IgD-negative memory B cell (primary cell): ENCODE results near the gene GPR137. TPM values are rescaled to one million over a fixed set of nuclear protein-coding genes. Genes with fewer than 3 reads are reported as not detected.
"Not testable (repeated sequence)": the region's sequence is repeated elsewhere in the genome, so short reads cannot be mapped to it uniquely, and the experiment has no call there.

ENCODE experiments used
- H3K27ac Mint-ChIP-seq, 3 donors: one replicate each; pipeline ENCODE4 v1.8.0; 2020 to 2022; ENCODE audit warnings: mild to moderate bottlenecking in 3 of 3, mixed read lengths in 3 of 3, moderate library complexity in 1 of 3
- H3K27me3 Mint-ChIP-seq: one replicate; pipeline ENCODE4 v1.8.0; 2021; ENCODE audit warnings: mixed read lengths
- H3K36me3 Mint-ChIP-seq: one replicate; pipeline ENCODE4 v1.8.0; 2020; ENCODE audit warnings: mild to moderate bottlenecking, mixed read lengths
- H3K4me1 Mint-ChIP-seq, 3 donors: one replicate each; pipeline ENCODE4 v1.8.0; 2020 to 2022; ENCODE audit warnings: mixed read lengths in 3 of 3, mild to moderate bottlenecking in 1 of 3
- H3K4me3 Mint-ChIP-seq, 4 donors: one replicate each; pipeline ENCODE4 v1.8.0; 2020 to 2022; ENCODE audit warnings: mild to moderate bottlenecking in 4 of 4, mixed read lengths in 4 of 4, moderate library complexity in 3 of 4
- H3K9me3 Mint-ChIP-seq, 3 donors: one replicate each; pipeline ENCODE4 v1.8.0; 2020 to 2021; ENCODE audit warnings: mixed read lengths in 3 of 3, mild to moderate bottlenecking in 1 of 3
- polyA plus RNA-seq: library from polyadenylated mRNA; unstranded; fragments of 300-500 nt; fragmentation: Illumina TruSeq; gene quantifications from one replicate; pipeline ENCODE4 v1.2.3, GENCODE V29; 2021

The GPR137 gene
- polyA plus RNA-seq, 1 donor from 2014 or later, result 19.7 TPM

GRCh38 chr11:64317961-64318765 lies 32.5 kb downstream of the GPR137 start, which contains the start of gene PRDX5:
PRDX5 (plus strand) TSS chr11:64318121; CDS start chr11:64318216, 95 bp downstream.
- peaks cover 10 to 19% (median 17%) of the 10 kb centered on the region in 3 donors for H3K4me1 Mint-ChIP-seq

GRCh38 chr11:64318766-64319761 lies 33.4 kb downstream of the GPR137 start:
- H3K4me3 Mint-ChIP-seq, result peak overlapping the region; percentile 89 to 100 (median 98)
- H3K36me3 Mint-ChIP-seq, result no peaks in the 10 kb centered on the region
- H3K4me1 Mint-ChIP-seq, result peaks cover 10 to 19% (median 17%) of the 10 kb centered on the region in 3 donors
- no peaks in the 10 kb centered on the region for H3K9me3 Mint-ChIP-seq
- no peaks in the 10 kb centered on the region for H3K27me3 Mint-ChIP-seq
- H3K27ac Mint-ChIP-seq, result peak overlapping the region; percentile 99 to 100 (median 100)

More at GRCh38 chr11:64317961-64318765, 32.5 kb downstream of the GPR137 start, which contains the start of gene PRDX5:
- Mint-ChIP-seq H3K27ac (peak within 1 kb of the TSS; percentile 99 to 100 (median 100)), H3K27me3 (no peaks in the 10 kb centered on the region), H3K36me3 (no peaks in the 10 kb centered on the region), H3K4me3 (peak within 1 kb of the TSS; percentile 89 to 100 (median 98)), H3K9me3 (no peaks in the 10 kb centered on the region)

- H3K27ac Mint-ChIP-seq, result peak overlapping the region in 1 of 3 donors; percentile 99
- H3K36me3 Mint-ChIP-seq, result no peaks in the 10 kb centered on the region
- no peaks in the 10 kb centered on the region for H3K9me3 Mint-ChIP-seq
- H3K4me1 Mint-ChIP-seq, result peaks cover 10 to 19% (median 14%) of the 10 kb centered on the region in 3 donors
- H3K27me3 Mint-ChIP-seq, result no peaks in the 10 kb centered on the region
- H3K4me3 Mint-ChIP-seq, result peak overlapping the region in 2 of 4 donors; percentile 16 to 98
Measured at GRCh38 chr11:64320556-64320955, 34.9 kb downstream of the GPR137 start.

GRCh38 chr11:64321026-64321425 lies 35.4 kb downstream of the GPR137 start:
- H3K36me3 Mint-ChIP-seq, result no peaks in the 10 kb centered on the region
- H3K27me3 Mint-ChIP-seq, result no peaks in the 10 kb centered on the region
- peak overlapping the region in 1 of 4 donors; percentile 98 for H3K4me3 Mint-ChIP-seq
- peak overlapping the region in 1 of 3 donors; percentile 99 for H3K27ac Mint-ChIP-seq
- no peaks in the 10 kb centered on the region for H3K9me3 Mint-ChIP-seq
- H3K4me1 Mint-ChIP-seq, result peaks cover 10 to 19% (median 14%) of the 10 kb centered on the region in 3 donors

DNA sequence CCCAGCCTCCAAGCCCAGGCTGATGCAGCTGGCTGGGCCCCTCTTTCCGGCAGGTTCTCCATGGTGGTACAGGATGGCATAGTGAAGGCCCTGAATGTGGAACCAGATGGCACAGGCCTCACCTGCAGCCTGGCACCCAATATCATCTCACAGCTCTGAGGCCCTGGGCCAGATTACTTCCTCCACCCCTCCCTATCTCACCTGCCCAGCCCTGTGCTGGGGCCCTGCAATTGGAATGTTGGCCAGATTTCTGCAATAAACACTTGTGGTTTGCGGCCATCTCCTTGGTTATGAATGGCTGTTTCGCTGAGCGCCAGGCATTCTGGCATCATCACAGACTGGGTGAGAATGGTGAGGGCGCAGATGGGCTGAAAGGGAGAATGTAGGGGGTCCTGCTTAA lies 35.9 kb downstream of the GPR137 start:
- Mint-ChIP-seq H3K36me3 (no peaks in the 10 kb centered on the region), H3K9me3 (no peaks in the 10 kb centered on the region), H3K4me3 (peak overlapping the region in 1 of 4 donors; percentile 98), H3K27ac (peak overlapping the region in 2 of 3 donors; percentile 5 to 99), H3K27me3 (no peaks in the 10 kb centered on the region), H3K4me1 (peaks cover 10 to 17% (median 14%) of the 10 kb centered on the region in 3 donors)

- H3K27ac Mint-ChIP-seq, result no peak overlapping the region
- H3K36me3 Mint-ChIP-seq, result no peaks in the 10 kb centered on the region
- peaks cover 8 to 13% (median 11%) of the 10 kb centered on the region in 3 donors for H3K4me1 Mint-ChIP-seq
- peaks cover 0 to 1% (median 0%) of the 10 kb centered on the region in 3 donors for H3K9me3 Mint-ChIP-seq
- no peaks in the 10 kb centered on the region for H3K27me3 Mint-ChIP-seq
- no peak overlapping the region for H3K4me3 Mint-ChIP-seq
Measured at GRCh38 chr11:64322925-64323260, 37.2 kb downstream of the GPR137 start.

DNA sequence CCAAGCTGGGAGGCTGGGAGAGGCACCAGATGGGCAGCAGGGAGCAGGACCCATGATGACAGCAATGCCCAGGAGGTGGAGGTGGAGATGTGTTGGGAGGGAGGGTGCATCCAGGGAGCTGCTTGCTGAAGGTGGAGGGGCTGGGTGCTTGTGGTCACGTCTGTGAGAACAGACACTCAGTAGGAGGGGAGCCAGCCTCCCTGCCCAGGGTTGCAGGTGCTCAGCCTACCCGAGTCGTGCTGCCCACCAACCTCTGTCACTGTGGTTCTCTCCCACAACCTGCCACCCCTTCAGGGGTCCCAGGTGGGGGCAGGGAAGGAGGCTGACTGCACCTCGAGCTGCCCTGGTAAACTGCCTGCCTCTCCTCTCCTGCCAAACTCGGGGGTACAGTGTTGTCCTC lies 37.7 kb downstream of the GPR137 start:
- Mint-ChIP-seq H3K27me3 (no peaks in the 10 kb centered on the region), H3K36me3 (no peaks in the 10 kb centered on the region), H3K27ac (no peak overlapping the region)

DNA sequence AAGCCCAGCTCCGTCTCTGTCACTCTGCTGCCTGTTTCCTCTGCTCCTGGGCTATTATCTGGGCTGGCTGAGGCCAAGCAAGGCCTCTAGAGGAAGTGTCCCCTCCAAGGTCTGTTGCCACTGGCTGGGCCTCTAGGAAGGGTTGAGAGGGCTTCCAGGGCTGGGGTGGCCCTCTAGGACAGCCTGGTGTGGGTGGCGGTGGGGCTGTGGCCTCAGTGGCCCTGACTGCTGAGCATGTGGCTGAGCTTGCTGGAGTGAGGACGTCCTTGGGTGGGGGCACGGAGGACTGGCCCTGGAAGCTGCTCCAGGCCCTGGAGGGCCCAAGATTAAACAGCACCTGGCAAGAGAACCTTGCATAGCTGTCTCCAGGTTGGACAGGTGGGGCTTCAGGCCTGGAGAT lies 38.3 kb downstream of the GPR137 start:
- not testable (repeated sequence) for H3K9me3 Mint-ChIP-seq, H3K27me3 Mint-ChIP-seq, H3K36me3 Mint-ChIP-seq
- Mint-ChIP-seq H3K4me3 (peak overlapping the region in 1 of 4 donors; percentile 24), H3K27ac (peak overlapping the region in 1 of 3 donors; percentile 62), H3K4me1 (peaks cover 8 to 11% (median 9%) of the 10 kb centered on the region in 3 donors)

More for the DNA sequence above, 37.7 kb downstream of the GPR137 start:
- Mint-ChIP-seq H3K4me3 (peak overlapping the region in 1 of 4 donors; percentile 24), H3K9me3 (peaks cover 0 to 2% (median 0%) of the 10 kb centered on the region in 3 donors), H3K4me1 (peaks cover 8 to 12% (median 10%) of the 10 kb centered on the region in 3 donors)

GRCh38 chr11:64324692-64325469 lies 39.2 kb downstream of the GPR137 start:
- Mint-ChIP-seq H3K36me3 (no peaks in the 10 kb centered on the region), H3K27me3 (no peaks in the 10 kb centered on the region), H3K4me3 (no peak overlapping the region), H3K4me1 (peaks cover 5 to 9% (median 8%) of the 10 kb centered on the region in 3 donors), H3K9me3 (peaks cover 0 to 2% (median 0%) of the 10 kb centered on the region in 3 donors), H3K27ac (peak overlapping the region in 1 of 3 donors; percentile 46)

GRCh38 chr11:64327375-64327774 lies 41.7 kb downstream of the GPR137 start:
- H3K9me3 Mint-ChIP-seq, result peaks cover 0 to 2% (median 0%) of the 10 kb centered on the region in 3 donors
- H3K27me3 Mint-ChIP-seq, result no peaks in the 10 kb centered on the region
- H3K4me1 Mint-ChIP-seq, result peaks cover 7 to 17% (median 10%) of the 10 kb centered on the region in 3 donors
- H3K4me3 Mint-ChIP-seq, result peak overlapping the region in 1 of 4 donors; percentile 13
- no peak overlapping the region for H3K27ac Mint-ChIP-seq
- no peaks in the 10 kb centered on the region for H3K36me3 Mint-ChIP-seq

GRCh38 chr11:64327993-64328392 lies 42.3 kb downstream of the GPR137 start:
- Mint-ChIP-seq H3K36me3 (no peaks in the 10 kb centered on the region), H3K4me3 (no peak overlapping the region), H3K4me1 (peaks cover 7 to 17% (median 10%) of the 10 kb centered on the region in 3 donors), H3K9me3 (peaks cover 0 to 2% (median 0%) of the 10 kb centered on the region in 3 donors), H3K27me3 (no peaks in the 10 kb centered on the region), H3K27ac (no peak overlapping the region)

DNA sequence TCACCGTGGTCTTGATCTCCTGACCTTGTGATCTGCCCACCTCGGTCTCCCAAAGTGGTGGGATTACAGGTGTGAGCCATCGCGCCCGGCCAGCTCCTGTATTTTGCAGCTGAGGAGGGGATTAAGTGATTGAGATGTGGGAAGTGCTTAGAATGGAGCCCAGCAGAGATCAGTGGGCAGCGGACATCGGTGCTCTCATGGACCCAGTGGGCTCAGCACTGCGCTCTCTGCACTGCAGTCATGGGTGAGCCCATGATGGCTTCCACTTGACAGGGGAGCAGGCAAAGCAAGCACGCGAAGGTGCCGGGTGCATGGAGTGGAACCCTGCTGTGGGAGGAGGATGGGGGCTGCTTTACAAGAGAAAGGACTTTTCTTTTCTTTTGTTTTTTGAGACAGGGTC lies 45.2 kb downstream of the GPR137 start:
- no peaks in the 10 kb centered on the region for H3K36me3 Mint-ChIP-seq
- no peak overlapping the region for H3K4me3 Mint-ChIP-seq
- peaks cover 16 to 26% (median 21%) of the 10 kb centered on the region in 3 donors for H3K4me1 Mint-ChIP-seq
- peaks cover 0 to 2% (median 0%) of the 10 kb centered on the region in 3 donors for H3K9me3 Mint-ChIP-seq
- peaks cover 2% of the 10 kb centered on the region for H3K27me3 Mint-ChIP-seq
- H3K27ac Mint-ChIP-seq, result no peak overlapping the region

GRCh38 chr11:64331569-64332371 lies 46.1 kb downstream of the GPR137 start:
- Mint-ChIP-seq H3K9me3 (peaks cover 0 to 2% (median 0%) of the 10 kb centered on the region in 3 donors), H3K27me3 (peaks cover 2% of the 10 kb centered on the region), H3K4me1 (peaks cover 13 to 31% (median 24%) of the 10 kb centered on the region in 3 donors), H3K4me3 (peak overlapping the region in 3 of 4 donors; percentile 25 to 55 (median 39)), H3K27ac (peak overlapping the region in 2 of 3 donors; percentile 5 to 85), H3K36me3 (no peaks in the 10 kb centered on the region)
